Measurements from ENCODE around the gene GRWD1. TPM values are rescaled to one million over a fixed set of nuclear protein-coding genes. Genes with fewer than 3 reads are reported as not detected.
A peak's percentile ranks its signal among the peaks of the same experiment; 100 is the strongest.

The GRWD1 gene
- total and polyA plus RNA-seq, 2 of the 13 experiments (the other 11 are each of a cell fraction or from before 2014, with no cell fraction given), result 10.8 to 46.6 TPM

- H4K20me1 ChIP-seq (ENCODE audit: insufficient read depth, low read length), result no peaks in the 10 kb centered on the region
- ChIA-PET CTCF (ENCODE audit: low intra/inter-chr PET ratio, low total read pairs) (no interaction called here), POLR2A (no interaction called here)
- BruUV-seq (replicated peaks), result no TSS peak
- H3K9me3 ChIP-seq (ENCODE audit: low read length), result no peaks in the 10 kb centered on the region
- DNase-seq (ENCODE audit: low spot score), result peak; percentile 29
- in situ Hi-C loops (cut with HindIII; ENCODE audit: extremely low pct_ligation_motif_present, low pct_unique_long_range_greater_than_20kb), result no loop called here
- WGBS (ENCODE audit: low lambda C conversion rate), result 11% methylated on average over 7 of the region's 7 CpGs
- peaks cover 39% of the 10 kb centered on the region for H3K4me1 ChIP-seq (ENCODE audit: insufficient read depth, low read length)
- H3K27me3 ChIP-seq (ENCODE audit: control insufficient read depth in 1 of 2, insufficient read depth in 2 of 2, low read length in 2 of 2), result no peaks in the 10 kb centered on the region; a peak in 1 of 5 replicates
- H3K79me2 ChIP-seq (ENCODE audit: insufficient read depth, low read length), result no peaks in the 10 kb centered on the region
- intact Hi-C loops (cut with micrococcal nuclease; ENCODE audit: unreplicated experiment), result no loop called here
- no peak overlapping the region for H2AFZ ChIP-seq (ENCODE audit: low read length)
- no peak overlapping the region for H3K27ac ChIP-seq (ENCODE audit: extremely low read length, insufficient read depth, low read length)
- H3K4me2 ChIP-seq (ENCODE audit: low read depth, low read length), result peak overlapping the region; percentile 30
- ATAC-seq, result peak; percentile 72
- H3K36me3 ChIP-seq (replicated peaks in 1 of 2; ENCODE audit: control insufficient read depth in 1 of 2, insufficient read depth in 2 of 2, low read length in 2 of 2), result no peaks in the 10 kb centered on the region
- H3K9ac ChIP-seq (ENCODE audit: insufficient read depth, low read depth, low read length), result no peak overlapping the region
- H3K4me3 ChIP-seq (replicated peaks in 1 of 3; ENCODE audit: insufficient read depth in 1 of 3, low read depth in 2 of 3, low read length in 3 of 3), result peak overlapping the region in 1 of 3 experiments; percentile 13; a peak in 1 of 6 replicates
- no peak for FAIRE-seq
- TF ChIP-seq SALL1 (CRISPR knock-in tag; IDR thresholded peaks at IDR 0.05) (peak; percentile 31; the same call in 1 of the 2 replicates), MXD4 (CRISPR knock-in tag; IDR thresholded peaks at IDR 0.05) (peak; percentile 56; the same call in 1 of the 2 replicates), ARID4A (CRISPR knock-in tag; IDR thresholded peaks at IDR 0.05; ENCODE audit: borderline replicate concordance) (peak; percentile 42; the same call in 1 of the 2 replicates), PBX2 (CRISPR knock-in tag; IDR thresholded peaks at IDR 0.05) (peak; percentile 25; the same call in 1 of the 2 replicates), THAP11 (CRISPR knock-in tag; IDR thresholded peaks at IDR 0.05) (peak; percentile 57; the same call in 1 of the 2 replicates), FOXP1 (IDR thresholded peaks at IDR 0.05) (no peak), FOXP1 (CRISPR knock-in tag; IDR thresholded peaks at IDR 0.05) (peak; percentile 62; the same call in 1 of the 2 replicates), FOXP4 (CRISPR knock-in tag; IDR thresholded peaks at IDR 0.05) (peak; percentile 55; the same call in 1 of the 2 replicates), PLSCR1 (CRISPR knock-in tag; IDR thresholded peaks at IDR 0.05; ENCODE audit: borderline replicate concordance) (no peak), USF2 (IDR thresholded peaks at IDR 0.05; ENCODE audit: low read depth, low read length) (peak; percentile 31; the same call in 1 of the 2 replicates), USF2 (CRISPR knock-in tag; IDR thresholded peaks at IDR 0.05; ENCODE audit: borderline replicate concordance) (no peak), MAX (IDR thresholded peaks at IDR 0.05) (peak; percentile 54; the same call in 1 of the 2 replicates)
These were observed 28.4 kb upstream of the GRWD1 start for GRCh38 chr19:48417421-48417820.

Measured in HepG2 (cell line).